ENCODE measurements around the gene FHOD1. TPM values are rescaled to one million over a fixed set of nuclear protein-coding genes. Genes with fewer than 3 reads are reported as not detected.
A peak's percentile ranks its signal among the peaks of the same experiment; 100 is the strongest.

FHOD1 gene
- total and polyA plus RNA-seq, 10 of the 15 experiments (the other 5 are each of a cell fraction or from before 2014, with no cell fraction given) = 8.9 to 65.7 (median 18.1) TPM

- intact Hi-C loops (cut with micrococcal nuclease; ENCODE audit: unreplicated experiment) (no loop called here), in situ Hi-C loops (cut with MboI) (no loop called here)
- POLR2A ChIA-PET = no interaction called here
- Histone ChIP-seq H3K4me2 (ENCODE audit: control insufficient read depth, insufficient read depth) (0 out of 2 replicates have a peak overlapping the region, but pooled peaks have one; percentile 38), H3K27ac (ENCODE audit: control insufficient read depth, insufficient read depth) (no peak overlapping the region), H3K9ac (ENCODE audit: control insufficient read depth, insufficient read depth, low read length) (no peak overlapping the region), H3K9me3 (replicated peaks; ENCODE audit: control insufficient read depth, insufficient read depth, low read length) (no peaks in the 10 kb centered on the region), H3K4me1 (ENCODE audit: control insufficient read depth, insufficient read depth, low read length) (peaks cover 13% of the 10 kb centered on the region), H4K20me1 (ENCODE audit: control insufficient read depth, insufficient read depth) (no peaks in the 10 kb centered on the region; the same call in 1 of the 2 replicates), H3K4me3 (no peak overlapping the region), H2AFZ (ENCODE audit: control insufficient read depth, low read depth, low read length) (no peak overlapping the region), H3K79me2 (ENCODE audit: control insufficient read depth, insufficient read depth, low read length) (peaks cover 5% of the 10 kb centered on the region), H3K27me3 (replicated peaks in 1 of 2; ENCODE audit: control insufficient read depth in 2 of 2, insufficient read depth in 2 of 2, low read length in 1 of 2) (peaks cover 0 to 3% of the 10 kb centered on the region in 2 experiments; a peak in 2 of 4 replicates), H3K36me3 (ENCODE audit: control insufficient read depth in 2 of 2, insufficient read depth in 2 of 2, low read length in 1 of 2) (no peaks in the 10 kb centered on the region)
- RAD21 ChIA-PET (ENCODE audit: unreplicated experiment) = interaction anchor here (1.9 kb wide), 1 partner anchor 22 kb away, joined by 4 read pairs; the partner anchor contains the start of genes FBXL8 and TRADD
- FAIRE-seq (no peak), DNase-seq (ENCODE audit: low read depth, low spot score) (no peak), ATAC-seq (no peak)
- 75% methylated on average over 2 of the region's 2 CpGs for WGBS (ENCODE audit: insufficient coverage, insufficient replicate concordance, low lambda C conversion rate, missing lambda C conversion rate)
- no TSS peak for BruUV-seq (replicated peaks)
- TF ChIP-seq HDGF (IDR thresholded peaks at IDR 0.05) (no peak), IRF3 (IDR thresholded peaks at IDR 0.05) (no peak), RUNX3 (IDR thresholded peaks at IDR 0.05; ENCODE audit: low read length) (no peak), NRF1 (conservative IDR thresholded peaks at IDR 0.05; ENCODE audit: low read depth, low read length) (no peak), SREBF2 (IDR thresholded peaks at IDR 0.05; ENCODE audit: low read length) (no peak), IKZF1 (conservative IDR thresholded peaks at IDR 0.05) (no peak), NR2F1 (conservative IDR thresholded peaks at IDR 0.05) (no peak), BMI1 (IDR thresholded peaks at IDR 0.05; ENCODE audit: borderline replicate concordance) (no peak), BCLAF1 (IDR thresholded peaks at IDR 0.05) (no peak)
- SMC1A ChIA-PET (ENCODE audit: uncharacterized antibody, unreplicated experiment) = interaction anchor here (0.7 to 1.5 kb wide), 3 partner anchors 12 to 163 kb away, joined by 3 to 5 read pairs (median 4); partner anchors contain the start of gene TMEM208
- CTCF ChIA-PET = interaction anchor here (0.6 to 3.2 kb wide), 8 partner anchors 8 to 163 kb away, joined by 3 to 28 read pairs (median 4); partner anchors contain the start of genes FBXL8, NOL3 and TRADD
Measured at GRCh38 chr16:67181346-67181745, 65.9 kb downstream of the FHOD1 start.

Data from GM12878 (cell line).